Activated naive CD8-positive, alpha-beta T cell treated with anti-CD3 and anti-CD28 coated beads, Interleukin-2, amount 10 ng/mL, durations not matched to agents 7 days and 5 days (primary cell): Measurements from ENCODE around the gene ZIC4. TPM values are rescaled to one million over a fixed set of nuclear protein-coding genes. Genes with fewer than 3 reads are reported as not detected.
A peak's percentile ranks its signal among the peaks of the same experiment; 100 is the strongest.

Experiments used
- ATAC-seq: fragments of 150-1000 bp; cut with Tn5 transposase; one replicate; pipeline ENCODE4 v1.10.0; 2021; ENCODE audit warnings: low read depth, moderate library complexity
- POLR2A ChIA-PET: fragments of 350-600 bp; sonication (Branson Sonifier 250); formaldehyde crosslinking; loops from one replicate; lab custom pipeline; 2021; ENCODE audit warnings: antibody characterized with exemption; lab: Charles Lee
- DNase-seq: peaks from one replicate; pipeline ENCODE4 v3.0.0; 2021
- H3K27ac Mint-ChIP-seq: one replicate; pipeline ENCODE4 v1.8.0; 2022; ENCODE audit warnings: mild to moderate bottlenecking, mixed read lengths
- H3K27me3 Mint-ChIP-seq: one replicate; pipeline ENCODE4 v1.8.0; 2022; ENCODE audit warnings: mild to moderate bottlenecking, moderate library complexity, mixed read lengths
- H3K36me3 Mint-ChIP-seq: one replicate; pipeline ENCODE4 v1.8.0; 2021; ENCODE audit warnings: mild to moderate bottlenecking, mixed read lengths
- H3K4me1 Mint-ChIP-seq: one replicate; pipeline ENCODE4 v1.8.0; 2021; ENCODE audit warnings: mixed read lengths
- H3K4me3 Mint-ChIP-seq: one replicate; pipeline ENCODE4 v1.8.0; 2022; ENCODE audit warnings: mild to moderate bottlenecking, moderate library complexity, mixed read lengths
- H3K9me3 Mint-ChIP-seq: one replicate; pipeline ENCODE4 v1.8.0; 2021; ENCODE audit warnings: mixed read lengths
- total RNA-seq, 2 experiments: library from RNA; stranded (reverse); gene quantifications; one replicate each; pipeline ENCODE4 v1.2.3, GENCODE V29; 2021

The ZIC4 gene
- total RNA-seq, 2 experiments from 2014 or later = not detected

GRCh38 chr3:147414390-147415138, 8.2 kb upstream of the ZIC4 start:
- Mint-ChIP-seq H3K27ac (no peak overlapping the region), H3K4me3 (no peak overlapping the region), H3K36me3 (peaks cover 7% of the 10 kb centered on the region), H3K27me3 (peaks cover 74% of the 10 kb centered on the region), H3K9me3 (peaks cover 12% of the 10 kb centered on the region), H3K4me1 (peaks cover 16% of the 10 kb centered on the region)
- POLR2A ChIA-PET = no interaction called here
- DNase-seq = no peak
- ATAC-seq = no peak

GRCh38 chr3:147413686-147414389, 7.5 kb upstream of the ZIC4 start:
- POLR2A ChIA-PET = no interaction called here
- H3K9me3 Mint-ChIP-seq = peaks cover 12% of the 10 kb centered on the region
- H3K27me3 Mint-ChIP-seq = peaks cover 78% of the 10 kb centered on the region
- H3K4me1 Mint-ChIP-seq = peaks cover 18% of the 10 kb centered on the region
- DNase-seq = no peak
- peak overlapping the region; percentile 65 for H3K27ac Mint-ChIP-seq
- no peak for ATAC-seq
- peaks cover 7% of the 10 kb centered on the region for H3K36me3 Mint-ChIP-seq
- peak overlapping the region; percentile 73 for H3K4me3 Mint-ChIP-seq

- peaks cover 78% of the 10 kb centered on the region for H3K27me3 Mint-ChIP-seq
- H3K9me3 Mint-ChIP-seq = peaks cover 14% of the 10 kb centered on the region
- no peak for DNase-seq
- ATAC-seq = no peak
- H3K27ac Mint-ChIP-seq = peak overlapping the region; percentile 65
- H3K4me1 Mint-ChIP-seq = peaks cover 21% of the 10 kb centered on the region
- POLR2A ChIA-PET = no interaction called here
- H3K4me3 Mint-ChIP-seq = peak overlapping the region; percentile 73
- H3K36me3 Mint-ChIP-seq = peaks cover 11% of the 10 kb centered on the region
Measured at GRCh38 chr3:147412917-147413685, 6.8 kb upstream of the ZIC4 start.

GRCh38 chr3:147412261-147412916, 6.0 kb upstream of the ZIC4 start:
- POLR2A ChIA-PET = no interaction called here
- Mint-ChIP-seq H3K4me1 (peaks cover 23% of the 10 kb centered on the region), H3K9me3 (peaks cover 17% of the 10 kb centered on the region), H3K27me3 (peaks cover 78% of the 10 kb centered on the region), H3K36me3 (peaks cover 11% of the 10 kb centered on the region), H3K27ac (peak overlapping the region; percentile 34), H3K4me3 (no peak overlapping the region)
- ATAC-seq (no peak), DNase-seq (no peak)

GRCh38 chr3:147411815-147412241, 5.5 kb upstream of the ZIC4 start:
- POLR2A ChIA-PET = no interaction called here
- H3K4me1 Mint-ChIP-seq = peaks cover 23% of the 10 kb centered on the region

GRCh38 chr3:147411238-147411814, 5.0 kb upstream of the ZIC4 start:
- ATAC-seq (no peak), DNase-seq (no peak)
- peaks cover 11% of the 10 kb centered on the region for H3K36me3 Mint-ChIP-seq
- POLR2A ChIA-PET = no interaction called here
- peaks cover 23% of the 10 kb centered on the region for H3K4me1 Mint-ChIP-seq
- peaks cover 80% of the 10 kb centered on the region for H3K27me3 Mint-ChIP-seq
- H3K4me3 Mint-ChIP-seq = peak overlapping the region; percentile 49
- H3K27ac Mint-ChIP-seq = peak overlapping the region; percentile 80
- H3K9me3 Mint-ChIP-seq = peaks cover 17% of the 10 kb centered on the region

More at GRCh38 chr3:147411815-147412241, 5.5 kb upstream of the ZIC4 start:
- Mint-ChIP-seq H3K27ac (peak overlapping the region; percentile 80), H3K9me3 (peaks cover 17% of the 10 kb centered on the region), H3K36me3 (peaks cover 11% of the 10 kb centered on the region), H3K4me3 (no peak overlapping the region), H3K27me3 (peaks cover 78% of the 10 kb centered on the region)
- DNase-seq = no peak
- no peak for ATAC-seq

- POLR2A ChIA-PET = no interaction called here
- peaks cover 81% of the 10 kb centered on the region for H3K27me3 Mint-ChIP-seq
- ATAC-seq (no peak), DNase-seq (no peak)
- H3K9me3 Mint-ChIP-seq = peaks cover 17% of the 10 kb centered on the region
- peak overlapping the region; percentile 49 for H3K4me3 Mint-ChIP-seq
- peaks cover 23% of the 10 kb centered on the region for H3K4me1 Mint-ChIP-seq
- peaks cover 11% of the 10 kb centered on the region for H3K36me3 Mint-ChIP-seq
- peak overlapping the region; percentile 80 for H3K27ac Mint-ChIP-seq
Measured at GRCh38 chr3:147410526-147411237, 4.3 kb upstream of the ZIC4 start.

- Mint-ChIP-seq H3K4me3 (no peak overlapping the region), H3K36me3 (peaks cover 11% of the 10 kb centered on the region), H3K4me1 (peaks cover 23% of the 10 kb centered on the region), H3K27ac (no peak overlapping the region), H3K27me3 (peaks cover 81% of the 10 kb centered on the region), H3K9me3 (peaks cover 16% of the 10 kb centered on the region)
- POLR2A ChIA-PET = no interaction called here
- ATAC-seq (no peak), DNase-seq (no peak)
Measured at GRCh38 chr3:147410116-147410525, 3.8 kb upstream of the ZIC4 start.

GRCh38 chr3:147409143-147410115, 3.1 kb upstream of the ZIC4 start, which contains the start of gene ZIC1:
Gene ZIC1, plus strand, starts transcription at chr3:147409365. Its CDS starts 748 bp downstream, at chr3:147410113.
- Mint-ChIP-seq H3K27ac (peak within 1 kb of the TSS; percentile 81), H3K4me1 (peaks cover 23% of the 10 kb centered on the region), H3K9me3 (peaks cover 16% of the 10 kb centered on the region), H3K27me3 (peaks cover 81% of the 10 kb centered on the region), H3K36me3 (peaks cover 11% of the 10 kb centered on the region), H3K4me3 (peak within 1 kb of the TSS; percentile 50)
- POLR2A ChIA-PET = no interaction called here
- DNase-seq = no peak
- no peak for ATAC-seq

GRCh38 chr3:147408188-147409100, 2.1 kb upstream of the ZIC4 start:
- Mint-ChIP-seq H3K36me3 (peaks cover 10% of the 10 kb centered on the region), H3K27me3 (peaks cover 75% of the 10 kb centered on the region), H3K27ac (peak overlapping the region; percentile 81), H3K4me3 (peak overlapping the region; percentile 35), H3K4me1 (peaks cover 22% of the 10 kb centered on the region), H3K9me3 (peaks cover 15% of the 10 kb centered on the region)
- DNase-seq (no peak), ATAC-seq (no peak)
- POLR2A ChIA-PET = no interaction called here
